Ectodermal cell (in vitro differentiated cells): ENCODE data around the gene KLF11.
"Not testable (repeated sequence)": the region's sequence is repeated elsewhere in the genome, so short reads cannot be mapped to it uniquely, and the experiment has no call there.

Experiments used
- H3K27ac ChIP-seq: 2 replicates; pipeline ENCODE4 v1.7.0; 2013; ENCODE audit warnings: mild to moderate bottlenecking, low read depth, low read length; ENCODE audit not compliant: insufficient read depth, poor library complexity, severe bottlenecking
- H3K27me3 ChIP-seq: 2 replicates; pipeline ENCODE4 v1.7.0; 2013; ENCODE audit warnings: mild to moderate bottlenecking, low read length; ENCODE audit not compliant: insufficient read depth, control insufficient read depth, poor library complexity, severe bottlenecking
- H3K36me3 ChIP-seq: one replicate; pipeline ENCODE4 v1.7.0; 2013; ENCODE audit warnings: low read length; ENCODE audit not compliant: control insufficient read depth, insufficient read depth
- H3K4me1 ChIP-seq: one replicate; pipeline ENCODE4 v1.7.0; 2013; ENCODE audit warnings: low read length; ENCODE audit not compliant: control insufficient read depth, insufficient read depth
- H3K4me3 ChIP-seq: 2 replicates; pipeline ENCODE4 v1.7.0; 2013; ENCODE audit warnings: low read depth, low read length, control low read depth; ENCODE audit not compliant: insufficient read depth
- H3K9me3 ChIP-seq: 2 replicates; pipeline ENCODE4 v1.7.0; 2013; ENCODE audit warnings: mild to moderate bottlenecking, low read length, moderate library complexity; ENCODE audit not compliant: control insufficient read depth
- WGBS, 2 experiments: methylation state at CpG; one replicate each; pipeline ENCODE4 v1.1.7; 2013; ENCODE audit warnings: missing lambda C conversion rate in 2 of 2; 5-methylcytosine and 5-hydroxymethylcytosine counted together

Gene KLF11

DNA sequence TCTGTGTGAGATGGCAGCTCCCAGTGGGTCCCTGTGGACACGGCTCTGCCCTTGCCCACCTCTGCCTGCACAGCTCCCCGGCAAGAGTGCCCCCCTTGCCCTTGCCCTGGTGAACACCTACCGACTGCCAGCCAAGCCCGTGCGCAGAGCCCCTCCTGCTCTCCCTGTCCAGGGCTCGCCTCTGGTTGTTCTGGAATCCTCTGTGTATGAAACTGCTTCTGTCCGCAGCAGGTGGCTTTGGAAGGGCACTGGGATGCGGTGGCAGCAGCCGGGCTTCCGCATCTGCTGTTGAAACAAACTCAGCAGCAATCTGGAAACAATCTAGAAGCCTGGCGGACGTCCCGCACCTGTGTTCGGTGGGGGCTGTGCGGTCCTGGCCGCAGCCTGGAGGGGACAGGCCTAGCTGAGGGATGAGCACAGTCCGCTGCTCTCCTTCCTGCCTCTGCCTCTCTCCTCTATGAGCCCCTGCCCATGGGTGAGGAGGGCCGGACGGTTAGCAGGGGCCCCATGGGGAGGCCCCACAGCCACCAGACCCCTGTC is 34.0 kb upstream of the KLF11 start:
- no peaks in the 10 kb centered on the region for H3K27me3 ChIP-seq
- H3K4me3 ChIP-seq, result no peak overlapping the region
- H3K27ac ChIP-seq, result no peak overlapping the region
- peaks cover 7% of the 10 kb centered on the region for H3K4me1 ChIP-seq
- WGBS, 2 experiments, result 90 to 93% methylated on average over 19 of the region's 19 CpGs
- no peaks in the 10 kb centered on the region for H3K36me3 ChIP-seq
- H3K9me3 ChIP-seq, result no peaks in the 10 kb centered on the region

DNA sequence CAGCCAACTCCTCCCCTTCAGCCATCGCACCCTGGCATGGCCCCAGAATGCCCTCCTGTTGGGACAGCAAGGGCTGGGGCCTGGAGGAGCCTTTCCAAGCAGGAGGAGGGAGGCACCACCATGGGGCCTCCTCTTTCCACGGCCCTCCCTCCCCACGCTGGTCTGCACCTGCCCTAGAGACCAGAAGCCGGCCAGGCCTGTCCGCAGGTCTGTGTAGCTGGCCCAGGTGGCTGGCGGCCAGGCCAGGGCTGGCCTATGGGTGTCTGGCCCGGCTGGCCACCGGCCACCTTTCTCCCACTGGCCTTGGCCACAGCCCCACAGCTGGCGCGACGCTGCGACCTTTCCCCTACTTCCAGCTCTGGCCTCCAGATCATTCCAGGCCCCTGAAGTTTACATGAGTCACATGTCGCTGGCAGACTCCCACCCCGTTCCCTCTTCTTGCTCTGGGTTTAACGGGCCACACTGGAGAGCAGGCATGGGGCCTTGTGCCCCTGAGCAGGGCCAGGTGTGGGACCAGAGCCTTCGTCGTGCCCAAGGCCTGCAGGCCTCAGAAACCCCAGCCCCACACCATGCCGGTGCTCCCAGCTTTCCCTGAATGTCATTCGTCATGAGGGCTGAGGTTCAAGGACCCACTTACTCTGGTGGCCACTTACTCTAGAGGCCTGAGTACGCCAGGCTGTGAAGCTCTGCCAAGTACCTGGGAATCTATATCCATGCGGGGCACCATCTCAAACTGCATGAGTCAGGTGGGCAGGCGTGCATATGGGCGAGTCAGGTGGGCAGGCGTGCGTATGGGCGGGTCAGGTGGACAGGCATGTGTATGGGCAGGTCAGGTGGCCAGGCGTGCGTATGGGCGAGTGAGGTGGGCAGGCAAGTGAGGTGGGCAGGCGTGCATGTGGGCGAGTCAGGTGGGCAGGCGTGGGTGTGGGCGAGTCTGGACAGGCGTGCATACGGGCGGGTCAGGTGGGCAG is 33.3 kb upstream of the KLF11 start:
- Histone ChIP-seq H3K36me3 (no peaks in the 10 kb centered on the region), H3K4me3 (no peak overlapping the region), H3K4me1 (peaks cover 7% of the 10 kb centered on the region), H3K27me3 (no peaks in the 10 kb centered on the region), H3K27ac (no peak overlapping the region), H3K9me3 (no peaks in the 10 kb centered on the region)
- 94% methylated on average over 36 of the region's 36 CpGs for WGBS, 2 experiments

DNA sequence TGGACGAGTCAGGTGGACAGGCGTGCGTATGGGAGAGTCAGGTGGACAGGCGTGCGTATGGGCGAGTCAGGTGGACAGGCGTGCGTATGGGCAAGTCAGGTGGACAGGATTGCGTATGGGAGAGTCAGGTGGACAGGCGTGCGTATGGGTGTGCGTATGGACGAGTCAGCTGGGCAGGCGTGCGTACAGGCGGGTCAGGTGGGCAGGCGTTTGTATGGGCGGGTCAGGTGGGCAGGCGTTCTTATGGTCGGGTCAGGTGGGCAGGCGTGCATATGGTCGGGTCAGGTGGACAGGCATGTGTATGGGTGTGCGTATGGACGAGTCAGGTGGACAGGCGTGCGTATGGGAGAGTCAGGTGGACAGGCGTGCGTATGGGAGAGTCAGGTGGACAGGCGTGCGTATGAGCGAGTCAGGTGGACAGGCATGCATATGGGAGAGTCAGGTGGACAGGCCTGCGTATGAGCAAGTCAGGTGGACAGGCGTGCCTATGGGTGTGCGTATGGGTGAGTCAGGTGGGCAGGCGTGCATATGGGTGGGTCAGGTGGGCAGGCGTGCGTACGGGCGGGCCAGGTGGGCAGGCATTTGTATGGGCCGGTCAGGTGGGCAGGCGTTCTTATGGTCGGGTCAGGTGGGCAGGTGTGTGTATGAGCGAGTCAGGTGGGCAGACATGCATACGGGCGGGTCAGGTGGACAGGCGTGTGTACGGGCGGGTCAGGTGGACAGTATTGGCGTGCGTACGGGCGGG is 32.3 kb upstream of the KLF11 start:
- not testable (repeated sequence) for H3K4me3 ChIP-seq, H3K9me3 ChIP-seq, H3K36me3 ChIP-seq, H3K27me3 ChIP-seq, H3K4me1 ChIP-seq, H3K27ac ChIP-seq
- 95 to 96% methylated on average over 52 of the region's 52 CpGs for WGBS, 2 experiments

DNA sequence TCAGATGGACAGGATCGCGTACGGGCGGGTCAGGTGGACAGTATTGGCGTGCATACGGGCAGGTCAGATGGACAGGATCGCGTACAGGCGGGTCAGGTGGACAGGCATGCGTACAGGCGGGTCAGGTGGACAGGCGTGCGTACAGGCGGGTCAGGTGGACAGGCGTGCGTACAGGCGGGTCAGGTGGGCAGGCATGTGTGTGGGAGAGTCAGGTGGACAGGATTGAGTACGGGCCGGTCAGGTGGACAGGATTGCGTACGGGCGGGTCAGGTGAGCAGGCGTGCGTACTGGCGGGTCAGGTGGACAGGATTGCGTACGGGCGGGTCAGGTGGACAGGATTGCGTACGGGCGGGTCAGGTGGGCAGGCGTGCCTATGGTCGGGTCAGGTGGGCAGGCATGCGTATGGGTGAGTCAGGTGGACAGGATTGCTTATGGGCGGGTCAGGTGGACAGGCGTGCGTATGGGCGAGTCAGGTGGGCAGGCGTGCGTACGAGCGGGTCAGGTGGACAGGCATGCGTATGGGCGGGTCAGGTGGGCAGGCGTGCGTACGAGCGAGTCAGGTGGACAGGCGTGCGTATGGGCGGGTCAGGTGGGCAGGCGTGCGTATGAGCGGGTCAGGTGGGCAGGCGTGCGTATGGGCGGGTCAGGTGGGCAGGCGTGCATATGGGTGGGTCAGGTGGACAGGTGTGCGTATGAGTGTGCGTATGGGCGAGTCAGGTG is 31.6 kb upstream of the KLF11 start:
- H3K4me1 ChIP-seq, H3K27ac ChIP-seq, H3K4me3 ChIP-seq, H3K36me3 ChIP-seq, H3K27me3 ChIP-seq, H3K9me3 ChIP-seq: not testable (repeated sequence)
- 92% methylated on average over 47 to 48 of the region's 61 CpGs for WGBS, 2 experiments

DNA sequence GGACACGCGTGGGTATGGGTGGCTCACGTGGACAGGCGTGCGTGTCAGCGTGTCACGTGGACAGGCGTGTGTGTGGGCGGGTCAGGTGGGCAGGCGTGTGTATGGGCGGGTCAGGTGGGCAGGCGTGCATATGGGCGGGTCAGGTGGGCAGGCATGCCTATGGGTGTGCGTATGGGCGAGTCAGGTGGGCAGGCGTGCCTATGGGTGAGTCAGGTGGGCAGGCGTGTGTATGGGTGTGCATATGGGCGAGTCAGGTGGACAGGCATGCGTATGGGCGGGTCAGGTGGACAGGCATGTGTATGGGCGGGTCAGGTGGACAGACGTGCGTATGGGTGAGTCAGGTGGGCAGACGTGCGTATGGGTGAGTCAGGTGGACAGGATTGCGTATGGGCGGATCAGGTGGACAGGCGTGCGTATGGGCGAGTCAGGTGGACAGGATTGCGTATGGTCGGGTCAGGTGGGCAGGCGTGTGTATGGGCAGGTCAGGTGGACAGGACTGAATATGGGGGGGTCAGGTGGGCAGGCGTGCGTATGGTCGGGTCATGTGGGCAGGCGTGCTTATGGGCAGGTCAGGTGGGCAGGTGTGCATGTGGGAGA is 30.9 kb upstream of the KLF11 start:
- H3K4me1 ChIP-seq, H3K4me3 ChIP-seq, H3K9me3 ChIP-seq, H3K27me3 ChIP-seq, H3K27ac ChIP-seq, H3K36me3 ChIP-seq: not testable (repeated sequence)
- 96% methylated on average over 36 of the region's 37 CpGs for WGBS, 2 experiments

- no peak overlapping the region for H3K4me3 ChIP-seq
Measured at GRCh38 chr2:10012963-10013461, 30.3 kb upstream of the KLF11 start.

GRCh38 chr2:10013651-10014417 is 29.5 kb upstream of the KLF11 start:
- H3K4me3 ChIP-seq, H3K27me3 ChIP-seq, H3K27ac ChIP-seq, H3K9me3 ChIP-seq, H3K36me3 ChIP-seq, H3K4me1 ChIP-seq: not testable (repeated sequence)
- 91 to 92% methylated on average over 43 of the region's 43 CpGs for WGBS, 2 experiments

More at GRCh38 chr2:10012963-10013461, 30.3 kb upstream of the KLF11 start:
- Histone ChIP-seq H3K36me3 (no peaks in the 10 kb centered on the region), H3K9me3 (no peaks in the 10 kb centered on the region), H3K27ac (no peak overlapping the region), H3K4me1 (peaks cover 4% of the 10 kb centered on the region), H3K27me3 (no peaks in the 10 kb centered on the region)
- WGBS, 2 experiments, result 91 to 92% methylated on average over 29 of the region's 29 CpGs

DNA sequence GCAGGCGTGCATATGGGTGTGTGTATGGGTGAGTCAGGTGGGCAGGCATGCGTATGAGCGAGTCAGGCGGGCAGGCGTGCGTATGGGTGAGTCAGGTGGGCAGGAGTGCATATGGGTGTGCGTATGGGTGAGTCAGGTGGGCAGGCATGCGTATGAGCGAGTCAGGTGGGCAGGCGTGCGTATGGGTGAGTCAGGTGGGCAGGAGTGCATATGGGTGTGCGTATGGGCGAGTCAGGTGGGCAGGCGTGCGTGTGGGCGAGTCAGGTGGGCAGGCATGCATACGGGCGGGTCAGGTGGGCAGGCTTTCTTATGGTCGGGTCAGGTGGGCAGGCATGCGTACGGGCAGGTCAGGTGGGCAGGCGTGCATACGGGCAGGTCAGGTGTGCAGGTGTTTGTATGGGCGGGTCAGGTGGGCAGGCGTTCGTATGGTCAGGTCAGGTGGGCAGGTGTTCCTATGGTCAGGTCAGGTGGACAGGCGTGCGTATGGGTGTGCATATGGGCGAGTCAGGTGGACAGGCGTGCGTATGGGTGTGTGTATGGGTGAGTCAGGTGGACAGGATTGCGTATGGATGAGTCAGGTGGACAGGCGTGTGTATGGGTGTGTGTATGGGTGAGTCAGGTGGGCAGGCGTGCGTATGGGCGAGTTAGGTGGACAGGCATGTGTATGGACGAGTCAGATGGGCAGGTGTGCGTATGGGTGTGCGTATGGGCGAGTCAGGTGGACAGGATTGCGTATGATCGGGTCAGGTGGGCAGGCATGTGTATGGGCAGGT is 28.7 kb upstream of the KLF11 start:
- 94% methylated on average over 42 of the region's 42 CpGs for WGBS, 2 experiments
- no peak overlapping the region for H3K4me3 ChIP-seq

More for the DNA sequence above, 28.7 kb upstream of the KLF11 start:
- H3K9me3 ChIP-seq, result no peaks in the 10 kb centered on the region
- H3K27ac ChIP-seq, result no peak overlapping the region
- no peaks in the 10 kb centered on the region for H3K36me3 ChIP-seq
- no peaks in the 10 kb centered on the region for H3K27me3 ChIP-seq
- peaks cover 4% of the 10 kb centered on the region for H3K4me1 ChIP-seq
